Measurements from ENCODE around the gene PRXL2B.
"Not testable (repeated sequence)": the region's sequence is repeated elsewhere in the genome, so short reads cannot be mapped to it uniquely, and the experiment has no call there.

PRXL2B gene

GRCh38 chr1:2568187-2568816 is 18.3 kb upstream of the PRXL2B start:
- 61% methylated on average over 7 of the region's 17 CpGs for WGBS
- not testable (repeated sequence) for H3K27ac ChIP-seq (ENCODE audit: low read depth, low read length); H3K27me3 ChIP-seq (ENCODE audit: insufficient read depth, low read length); H3K9me3 ChIP-seq (ENCODE audit: insufficient read depth, low read depth, low read length); H3K4me3 ChIP-seq (ENCODE audit: low read length); H3K36me3 ChIP-seq (ENCODE audit: insufficient read depth, low read length); H3K4me1 ChIP-seq (ENCODE audit: insufficient read depth, low read length); H3K9ac ChIP-seq (ENCODE audit: low read depth, low read length)

- H3K27me3 ChIP-seq (ENCODE audit: insufficient read depth, low read length), result no peaks in the 10 kb centered on the region
- H3K27ac ChIP-seq (ENCODE audit: low read depth, low read length), result no peak overlapping the region
- no peak overlapping the region for H3K9ac ChIP-seq (ENCODE audit: low read depth, low read length)
- WGBS, result 91% methylated on average over 16 of the region's 17 CpGs
- no peak overlapping the region for H3K4me3 ChIP-seq (ENCODE audit: low read length)
- H3K36me3 ChIP-seq (ENCODE audit: insufficient read depth, low read length), result no peaks in the 10 kb centered on the region
- H3K9me3 ChIP-seq (ENCODE audit: insufficient read depth, low read depth, low read length), result 0 out of 2 replicates have a peak, but pooled peaks cover 5% of the 10 kb centered on the region
- H3K4me1 ChIP-seq (ENCODE audit: insufficient read depth, low read length), result no peaks in the 10 kb centered on the region
Measured at GRCh38 chr1:2569060-2569459, 17.5 kb upstream of the PRXL2B start.

- not testable (repeated sequence) for H3K36me3 ChIP-seq (ENCODE audit: insufficient read depth, low read length); H3K27ac ChIP-seq (ENCODE audit: low read depth, low read length); H3K4me3 ChIP-seq (ENCODE audit: low read length); H3K9me3 ChIP-seq (ENCODE audit: insufficient read depth, low read depth, low read length); H3K27me3 ChIP-seq (ENCODE audit: insufficient read depth, low read length); H3K4me1 ChIP-seq (ENCODE audit: insufficient read depth, low read length); H3K9ac ChIP-seq (ENCODE audit: low read depth, low read length)
- 87% methylated on average over 13 of the region's 13 CpGs for WGBS
Measured at GRCh38 chr1:2569703-2570102, 16.9 kb upstream of the PRXL2B start.

- 92% methylated on average over 17 of the region's 17 CpGs for WGBS
- no peaks in the 10 kb centered on the region for H3K27me3 ChIP-seq (ENCODE audit: insufficient read depth, low read length)
- 0 out of 2 replicates have a peak, but pooled peaks cover 5% of the 10 kb centered on the region for H3K9me3 ChIP-seq (ENCODE audit: insufficient read depth, low read depth, low read length)
- no peaks in the 10 kb centered on the region for H3K36me3 ChIP-seq (ENCODE audit: insufficient read depth, low read length)
- no peaks in the 10 kb centered on the region for H3K4me1 ChIP-seq (ENCODE audit: insufficient read depth, low read length)
- no peak overlapping the region for H3K4me3 ChIP-seq (ENCODE audit: low read length)
- no peak overlapping the region for H3K27ac ChIP-seq (ENCODE audit: low read depth, low read length)
- H3K9ac ChIP-seq (ENCODE audit: low read depth, low read length), result no peak overlapping the region
Measured at GRCh38 chr1:2570332-2570731, 16.2 kb upstream of the PRXL2B start.

- WGBS, result 96% methylated on average over 9 of the region's 9 CpGs
- Histone ChIP-seq H3K4me3 (ENCODE audit: low read length) (no peak overlapping the region), H3K9ac (ENCODE audit: low read depth, low read length) (no peak overlapping the region), H3K36me3 (ENCODE audit: insufficient read depth, low read length) (no peaks in the 10 kb centered on the region), H3K4me1 (ENCODE audit: insufficient read depth, low read length) (no peaks in the 10 kb centered on the region), H3K27me3 (ENCODE audit: insufficient read depth, low read length) (no peaks in the 10 kb centered on the region), H3K27ac (ENCODE audit: low read depth, low read length) (no peak overlapping the region), H3K9me3 (ENCODE audit: insufficient read depth, low read depth, low read length) (0 out of 2 replicates have a peak, but pooled peaks cover 5% of the 10 kb centered on the region)
Measured at GRCh38 chr1:2571348-2571747, 15.2 kb upstream of the PRXL2B start.

GRCh38 chr1:2573250-2573920 is 13.2 kb upstream of the PRXL2B start:
- Histone ChIP-seq H3K4me1 (ENCODE audit: insufficient read depth, low read length) (no peaks in the 10 kb centered on the region), H3K9ac (ENCODE audit: low read depth, low read length) (no peak overlapping the region), H3K27ac (ENCODE audit: low read depth, low read length) (no peak overlapping the region), H3K36me3 (ENCODE audit: insufficient read depth, low read length) (no peaks in the 10 kb centered on the region), H3K27me3 (ENCODE audit: insufficient read depth, low read length) (no peaks in the 10 kb centered on the region), H3K4me3 (ENCODE audit: low read length) (no peak overlapping the region), H3K9me3 (ENCODE audit: insufficient read depth, low read depth, low read length) (0 out of 2 replicates have a peak, but pooled peaks cover 5% of the 10 kb centered on the region)
- 93% methylated on average over 8 of the region's 8 CpGs for WGBS

GRCh38 chr1:2574350-2574749 is 12.2 kb upstream of the PRXL2B start:
- no peaks in the 10 kb centered on the region for H3K36me3 ChIP-seq (ENCODE audit: insufficient read depth, low read length)
- no peak overlapping the region for H3K27ac ChIP-seq (ENCODE audit: low read depth, low read length)
- H3K9ac ChIP-seq (ENCODE audit: low read depth, low read length), result no peak overlapping the region
- H3K27me3 ChIP-seq (ENCODE audit: insufficient read depth, low read length), result no peaks in the 10 kb centered on the region
- 93% methylated on average over 8 of the region's 9 CpGs for WGBS
- H3K9me3 ChIP-seq (ENCODE audit: insufficient read depth, low read depth, low read length), result 0 out of 2 replicates have a peak, but pooled peaks cover 5% of the 10 kb centered on the region
- H3K4me3 ChIP-seq (ENCODE audit: low read length), result no peak overlapping the region
- no peaks in the 10 kb centered on the region for H3K4me1 ChIP-seq (ENCODE audit: insufficient read depth, low read length)

GRCh38 chr1:2575801-2576663 is 10.5 kb upstream of the PRXL2B start:
- H3K4me3 ChIP-seq (ENCODE audit: low read length), result no peak overlapping the region
- H3K27ac ChIP-seq (ENCODE audit: low read depth, low read length), result no peak overlapping the region
- no peaks in the 10 kb centered on the region for H3K4me1 ChIP-seq (ENCODE audit: insufficient read depth, low read length)
- H3K9ac ChIP-seq (ENCODE audit: low read depth, low read length), result no peak overlapping the region
- 93% methylated on average over 23 of the region's 23 CpGs for WGBS
- H3K9me3 ChIP-seq (ENCODE audit: insufficient read depth, low read depth, low read length), result 0 out of 2 replicates have a peak, but pooled peaks cover 5% of the 10 kb centered on the region
- H3K27me3 ChIP-seq (ENCODE audit: insufficient read depth, low read length), result no peaks in the 10 kb centered on the region
- H3K36me3 ChIP-seq (ENCODE audit: insufficient read depth, low read length), result no peaks in the 10 kb centered on the region

GRCh38 chr1:2577565-2578075 is 9.0 kb upstream of the PRXL2B start:
- H3K27me3 ChIP-seq (ENCODE audit: insufficient read depth, low read length); H3K4me3 ChIP-seq (ENCODE audit: low read length); H3K9ac ChIP-seq (ENCODE audit: low read depth, low read length); H3K9me3 ChIP-seq (ENCODE audit: insufficient read depth, low read depth, low read length); H3K36me3 ChIP-seq (ENCODE audit: insufficient read depth, low read length); H3K4me1 ChIP-seq (ENCODE audit: insufficient read depth, low read length); H3K27ac ChIP-seq (ENCODE audit: low read depth, low read length): not testable (repeated sequence)
- WGBS, result 90% methylated on average over 17 of the region's 23 CpGs

GRCh38 chr1:2578758-2579118 is 7.8 kb upstream of the PRXL2B start:
- Histone ChIP-seq H3K9ac (ENCODE audit: low read depth, low read length) (no peak overlapping the region), H3K27me3 (ENCODE audit: insufficient read depth, low read length) (no peaks in the 10 kb centered on the region), H3K4me1 (ENCODE audit: insufficient read depth, low read length) (peaks cover 6% of the 10 kb centered on the region; the same call in 1 of the 2 replicates), H3K9me3 (ENCODE audit: insufficient read depth, low read depth, low read length) (no peaks in the 10 kb centered on the region), H3K36me3 (ENCODE audit: insufficient read depth, low read length) (no peaks in the 10 kb centered on the region), H3K4me3 (ENCODE audit: low read length) (no peak overlapping the region), H3K27ac (ENCODE audit: low read depth, low read length) (no peak overlapping the region)
- 82% methylated on average over 3 of the region's 4 CpGs for WGBS

GRCh38 chr1:2580691-2581090 is 5.9 kb upstream of the PRXL2B start:
- WGBS, result 93% methylated on average over 10 of the region's 10 CpGs
- peaks cover 8% of the 10 kb centered on the region for H3K4me1 ChIP-seq (ENCODE audit: insufficient read depth, low read length)

More at GRCh38 chr1:2580691-2581090, 5.9 kb upstream of the PRXL2B start:
- Histone ChIP-seq H3K27ac (ENCODE audit: low read depth, low read length) (no peak overlapping the region), H3K9ac (ENCODE audit: low read depth, low read length) (no peak overlapping the region), H3K4me3 (ENCODE audit: low read length) (no peak overlapping the region), H3K27me3 (ENCODE audit: insufficient read depth, low read length) (no peaks in the 10 kb centered on the region), H3K36me3 (ENCODE audit: insufficient read depth, low read length) (no peaks in the 10 kb centered on the region), H3K9me3 (ENCODE audit: insufficient read depth, low read depth, low read length) (no peaks in the 10 kb centered on the region)
